Kidney capillary endothelial cell (primary cell): Measurements from ENCODE around the gene PRPF31.
"Not testable (repeated sequence)": the region's sequence is repeated elsewhere in the genome, so short reads cannot be mapped to it uniquely, and the experiment has no call there.

Experiments used
- DNase-seq: peaks from one replicate; pipeline ENCODE4 v3.0.0-alpha.2; 2018; ENCODE audit warnings: low spot score

The PRPF31 gene

DNA sequence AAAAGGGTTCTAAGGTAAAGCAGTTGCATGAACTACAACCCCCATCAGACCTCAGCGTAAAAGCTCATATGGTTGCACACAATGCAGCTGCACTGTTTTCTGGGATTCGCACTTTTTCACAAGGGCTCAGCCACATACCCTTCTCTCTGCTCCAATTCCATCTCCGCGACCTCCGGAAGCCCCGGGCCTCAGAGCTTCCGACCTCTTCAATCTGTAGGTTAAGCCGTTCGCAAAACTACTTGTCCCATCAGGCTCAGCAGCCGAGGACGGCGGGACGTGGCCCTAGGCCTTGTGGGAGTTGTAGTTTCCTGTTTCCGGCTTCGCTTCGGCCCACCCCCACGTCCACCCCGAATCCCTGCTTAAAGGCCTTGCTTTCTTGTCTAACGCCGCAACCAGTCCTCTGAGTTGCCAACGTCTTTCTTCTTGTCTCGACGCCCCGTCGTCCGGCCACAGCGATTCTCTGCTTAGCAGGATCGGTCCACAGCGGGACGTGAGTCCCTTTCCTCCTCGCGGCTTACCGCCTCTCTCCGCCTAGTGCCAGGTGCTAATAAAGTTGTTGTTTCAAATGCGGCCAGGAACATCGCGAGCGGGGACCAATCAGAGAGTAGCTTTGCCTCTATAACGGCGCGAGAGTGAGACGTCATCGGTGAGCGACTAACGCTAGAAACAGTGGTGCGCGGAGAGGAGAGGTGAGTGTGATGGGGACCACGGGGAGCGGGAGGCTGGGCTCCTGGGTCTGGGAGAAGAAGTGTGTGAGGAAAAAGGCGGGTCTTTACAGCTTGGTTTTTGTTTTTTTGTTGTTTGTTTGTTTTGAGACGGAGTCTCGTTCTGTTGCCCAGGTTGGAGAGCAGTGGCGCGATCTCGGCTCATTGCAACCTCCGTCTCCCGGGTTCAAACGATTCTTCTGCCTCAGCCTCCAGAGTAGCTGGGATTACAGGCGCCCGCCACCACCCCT, at the start of gene PRPF31, which contains the start of gene TFPT:
TSS of gene PRPF31 (plus strand) at position 646 of the 955 bp plus-strand sequence. CDS start 2,525 bp downstream, outside the sequence.
TSS of gene TFPT (minus strand) at position 549 of the 955 bp plus-strand sequence. CDS start at position 161, 388 bp downstream.
- peak; percentile 97 for DNase-seq

DNA sequence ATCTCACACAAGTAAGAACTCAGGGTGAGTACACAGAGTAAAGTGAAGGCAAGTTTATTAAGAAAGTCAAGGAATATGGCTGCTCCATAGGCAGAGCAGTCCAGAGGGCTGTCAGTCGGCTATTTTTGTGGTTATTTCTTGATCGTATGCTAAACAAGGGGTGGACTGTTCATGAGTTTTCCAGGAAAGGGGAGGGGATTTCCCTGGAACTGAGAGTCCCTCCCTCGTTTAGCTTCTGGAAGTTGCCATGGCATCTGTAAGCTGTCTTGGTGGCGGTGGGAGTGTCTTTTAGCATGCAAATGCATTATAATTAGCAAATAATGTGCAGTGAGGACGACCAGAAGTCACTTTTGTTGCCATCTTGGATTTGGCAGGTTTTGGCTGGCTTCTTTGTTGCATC, 46.1 kb upstream of the PRPF31 start:
- no peak for DNase-seq

GRCh38 chr19:54073829-54074228, 41.7 kb upstream of the PRPF31 start:
- DNase-seq = no peak

GRCh38 chr19:54074851-54075250, 40.7 kb upstream of the PRPF31 start:
- DNase-seq = no peak

DNA sequence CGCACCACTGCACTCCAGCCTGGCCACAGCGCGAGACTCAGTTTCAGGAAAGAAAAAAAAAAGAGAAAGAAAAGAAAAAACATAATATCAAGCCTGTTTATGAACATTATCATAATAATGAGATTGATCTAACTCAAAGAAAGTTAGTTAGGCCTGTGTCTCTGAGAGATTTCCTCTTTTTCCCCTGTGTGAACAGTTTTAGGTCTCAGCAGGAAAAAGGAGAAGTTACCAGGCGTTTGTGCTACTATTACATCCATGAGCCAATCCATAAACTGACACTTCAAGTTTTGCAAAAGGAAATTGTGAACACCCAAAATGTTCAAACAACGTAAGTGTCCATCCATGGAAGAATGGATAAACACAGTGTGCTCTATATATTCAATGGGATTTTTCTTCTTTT, 38.2 kb upstream of the PRPF31 start:
- DNase-seq = no peak

DNA sequence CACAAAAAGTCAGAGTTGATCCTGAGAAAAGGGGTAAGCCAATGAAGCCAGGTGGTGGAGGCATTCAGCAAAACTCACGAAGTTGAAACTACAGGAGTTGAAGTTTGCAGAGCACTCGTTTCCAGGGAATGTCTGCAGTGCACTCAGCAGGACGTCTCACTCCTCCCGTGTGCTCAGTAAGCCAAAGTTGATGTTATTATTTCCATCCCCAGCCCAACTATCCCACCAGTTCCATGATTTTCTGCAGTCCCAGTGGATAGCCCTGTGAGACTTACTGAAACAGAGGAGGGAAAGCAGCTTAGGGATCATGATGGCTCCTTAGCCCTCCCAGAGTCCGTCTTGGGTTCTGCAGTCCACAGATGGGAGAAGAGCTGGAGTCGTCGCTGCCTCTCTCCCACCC, 34.5 kb upstream of the PRPF31 start, which contains the start of gene TARM1:
TSS of gene TARM1 (minus strand) at position 334 of the 400 bp plus-strand sequence. CDS start at position 309, 25 bp downstream.
- no peak for DNase-seq

DNA sequence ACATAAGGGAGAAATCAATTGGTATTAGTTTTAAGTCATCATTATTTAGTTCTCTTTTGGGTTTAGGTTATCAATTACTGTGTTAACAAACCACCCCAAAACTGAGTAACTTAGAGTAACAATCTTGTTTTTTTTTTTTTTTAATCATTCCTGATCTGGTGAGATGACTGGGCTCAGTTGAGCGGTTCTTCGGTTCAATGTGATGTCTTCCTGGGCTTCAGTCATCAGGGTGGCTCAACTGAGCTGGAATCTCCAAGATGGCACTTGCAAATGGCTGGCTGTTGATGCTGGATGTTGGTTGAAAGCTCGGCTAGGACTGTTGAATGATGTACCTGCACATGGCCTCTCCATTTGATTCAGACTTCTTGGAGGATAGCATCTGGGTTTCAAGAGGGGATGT, 31.1 kb upstream of the PRPF31 start:
- DNase-seq = no peak

GRCh38 chr19:54094426-54095000, 21.0 kb upstream of the PRPF31 start:
- no peak for DNase-seq

GRCh38 chr19:54095136-54095858, 20.3 kb upstream of the PRPF31 start:
- no peak for DNase-seq

GRCh38 chr19:54095859-54096616, 19.5 kb upstream of the PRPF31 start:
- DNase-seq = not testable (repeated sequence)

DNA sequence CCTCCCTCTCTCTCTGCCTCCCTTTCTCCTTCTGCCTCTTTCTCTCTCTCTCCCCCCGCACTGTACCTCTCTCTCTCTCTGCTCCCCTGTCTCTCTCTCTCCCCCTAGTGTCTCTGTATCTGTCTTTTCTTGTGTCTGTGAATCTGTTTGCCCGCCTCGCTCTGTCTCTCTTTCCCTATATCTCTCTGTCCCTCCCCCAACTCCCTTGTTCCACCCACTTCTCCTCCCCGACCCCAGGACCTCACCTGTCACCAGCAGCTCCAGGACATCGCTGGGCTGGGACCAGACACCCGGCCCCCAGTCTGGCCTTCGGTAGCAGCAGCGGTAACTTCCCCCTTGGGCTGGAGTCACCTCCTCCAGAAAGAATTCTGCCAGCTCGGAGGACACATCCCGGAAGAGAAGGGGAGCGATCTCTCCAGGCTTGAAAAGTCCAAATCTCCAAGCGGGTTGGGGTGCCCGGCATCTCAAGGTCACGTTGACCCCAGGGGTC, 18.9 kb upstream of the PRPF31 start:
- DNase-seq = no peak

DNA sequence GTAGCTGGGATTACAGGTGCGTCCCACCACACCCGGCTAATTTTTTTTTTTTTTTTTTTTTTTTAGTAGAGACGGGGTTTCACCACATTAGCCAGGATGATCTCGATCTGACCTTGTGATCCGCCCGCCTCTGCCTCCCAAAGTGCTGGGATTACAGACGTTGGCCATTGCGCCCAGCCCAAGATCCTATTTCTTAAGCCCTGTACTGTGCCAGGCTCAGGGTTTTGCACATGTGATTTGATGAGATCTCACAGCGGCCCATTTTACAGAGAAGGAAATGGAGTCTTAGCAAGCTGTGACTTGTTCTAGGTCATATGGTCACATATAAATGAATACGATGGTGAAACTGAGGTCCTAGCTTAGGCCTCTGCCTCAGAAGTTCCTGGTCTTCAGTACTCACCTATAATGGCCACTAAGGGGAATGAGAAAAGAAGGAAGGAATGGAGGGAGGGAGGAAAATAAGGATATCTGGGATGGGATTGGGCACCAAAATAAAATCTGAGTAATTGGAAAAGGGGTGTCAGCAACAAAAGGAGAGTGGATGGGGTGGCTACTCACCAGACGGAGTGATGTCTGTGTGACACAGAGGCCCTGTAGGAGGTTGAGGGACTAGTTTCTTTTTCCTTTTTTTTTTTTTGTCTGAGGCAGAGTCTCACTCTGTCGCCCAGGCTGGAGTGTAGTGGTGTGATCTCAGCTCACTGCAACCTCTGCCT, 16.2 kb upstream of the PRPF31 start:
- no peak for DNase-seq

GRCh38 chr19:54099903-54100255, 15.7 kb upstream of the PRPF31 start:
- not testable (repeated sequence) for DNase-seq

DNA sequence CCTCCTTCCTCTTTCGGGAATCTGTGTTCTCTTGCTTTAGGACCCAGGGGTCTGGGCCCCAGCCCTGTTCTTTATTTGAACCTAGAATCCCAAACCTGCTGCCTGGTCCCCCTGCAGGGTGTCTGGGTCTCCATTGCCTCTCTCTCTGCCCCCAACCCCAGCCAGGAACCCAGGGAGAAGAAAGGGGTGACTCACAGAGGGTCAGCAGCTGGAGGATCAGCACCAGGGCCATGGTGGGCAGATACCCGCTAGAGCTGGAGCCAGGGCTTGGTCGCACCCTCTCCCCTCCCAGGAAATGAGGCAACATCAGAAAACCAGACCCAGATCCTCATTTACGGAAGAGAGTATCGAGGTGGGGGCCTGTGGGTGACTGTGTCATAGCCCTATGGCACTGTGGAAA, 15.0 kb upstream of the PRPF31 start, which contains the start of gene OSCAR:
TSS of gene OSCAR (minus strand) at position 243 of the 400 bp plus-strand sequence. CDS start at position 232, 11 bp downstream.
- no peak for DNase-seq

DNA sequence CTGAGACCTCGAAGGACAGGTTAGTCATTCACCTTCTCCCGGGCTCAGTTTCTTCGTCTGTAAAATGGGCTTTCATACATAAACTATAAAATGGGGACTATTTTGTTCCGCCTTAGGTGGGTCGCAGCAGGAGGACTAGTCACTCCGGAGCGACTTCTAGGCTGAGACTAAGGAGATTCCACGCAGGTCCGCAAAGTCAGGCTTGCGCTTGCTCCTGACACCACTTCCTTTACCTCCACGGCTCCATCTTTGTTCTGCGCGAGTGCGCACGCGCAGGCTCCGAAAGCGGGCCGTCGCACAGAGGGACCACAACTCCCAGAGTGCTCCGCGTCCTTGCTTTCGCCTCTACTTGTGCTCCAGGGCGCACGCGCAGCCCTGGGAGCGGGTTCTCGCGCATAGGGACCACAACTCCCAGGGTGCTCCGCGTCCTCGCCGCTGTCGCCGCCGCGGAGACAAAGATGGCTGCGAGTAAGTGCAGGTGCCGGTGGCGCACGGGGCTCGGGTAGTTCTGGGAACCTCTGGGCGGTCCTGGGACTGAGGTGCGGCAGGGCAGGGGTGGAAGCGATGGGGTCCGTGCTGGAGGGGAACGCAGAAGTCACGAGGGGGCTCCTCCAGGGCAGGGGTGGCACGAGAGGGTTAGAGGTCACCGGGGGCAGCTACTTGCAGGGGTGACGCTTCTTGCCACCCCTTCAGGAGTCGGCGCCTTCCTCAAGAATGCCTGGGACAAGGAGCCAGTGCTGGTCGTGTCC, 13.0 kb upstream of the PRPF31 start, which contains the start of gene NDUFA3:
TSS of gene NDUFA3 (plus strand) at position 435 of the 749 bp plus-strand sequence. CDS start at position 459, 24 bp downstream.
- peak; percentile 98 for DNase-seq

DNA sequence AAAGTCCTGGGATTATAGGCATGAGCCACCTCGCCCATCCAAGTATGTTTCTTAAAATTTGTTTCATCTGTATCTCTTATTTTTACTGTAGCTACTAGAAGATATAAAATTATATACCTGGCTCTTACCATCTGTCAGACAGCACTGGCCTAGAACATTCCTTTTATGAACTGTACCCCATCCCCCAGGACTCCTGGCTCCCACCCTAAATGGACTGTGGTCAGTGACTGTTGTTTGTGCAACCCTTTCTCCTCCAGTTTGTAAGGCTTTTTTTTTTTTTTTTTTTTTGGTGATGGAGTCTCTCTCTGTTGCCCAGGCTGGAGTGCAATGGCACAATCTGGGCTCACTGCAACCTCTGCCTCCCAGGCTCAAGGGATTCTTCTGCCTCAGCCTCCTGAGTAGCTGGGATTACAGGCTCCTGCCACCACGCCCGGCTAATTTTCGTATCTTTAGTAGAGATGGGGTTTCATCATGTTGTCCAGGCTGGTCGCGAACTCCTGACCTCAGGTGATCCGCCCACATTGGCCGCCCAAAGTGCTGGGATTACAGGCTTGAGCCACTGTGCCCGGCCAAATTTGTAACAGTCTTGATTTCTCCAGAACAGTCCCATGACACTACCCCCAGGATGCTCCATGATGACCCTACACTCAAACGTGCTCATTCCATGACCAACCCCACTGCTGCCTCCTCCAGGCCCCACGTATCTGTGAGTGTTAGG, 10.4 kb upstream of the PRPF31 start:
- DNase-seq = no peak

- no peak for DNase-seq
Observed at GRCh38 chr19:54105796-54106195, 9.8 kb upstream of the PRPF31 start.

DNA sequence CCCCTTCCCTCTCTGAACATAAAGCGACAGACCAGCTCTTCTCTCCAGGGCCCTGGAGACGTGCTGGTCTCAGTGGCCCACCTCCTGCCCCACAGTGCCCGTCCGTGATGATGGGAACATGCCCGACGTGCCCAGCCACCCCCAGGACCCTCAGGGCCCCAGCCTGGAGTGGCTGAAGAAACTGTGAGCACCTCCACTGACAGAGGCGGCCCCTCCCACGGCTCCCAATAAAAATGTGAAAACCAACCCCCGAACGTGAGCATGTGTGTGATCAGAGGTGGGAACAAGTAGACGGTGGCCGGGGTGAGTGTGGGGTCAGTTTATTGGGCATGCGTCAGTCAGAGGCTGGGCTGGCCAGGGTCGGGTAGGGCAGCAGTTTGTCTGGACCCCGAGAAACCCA, 8.8 kb upstream of the PRPF31 start:
- DNase-seq = no peak

DNA sequence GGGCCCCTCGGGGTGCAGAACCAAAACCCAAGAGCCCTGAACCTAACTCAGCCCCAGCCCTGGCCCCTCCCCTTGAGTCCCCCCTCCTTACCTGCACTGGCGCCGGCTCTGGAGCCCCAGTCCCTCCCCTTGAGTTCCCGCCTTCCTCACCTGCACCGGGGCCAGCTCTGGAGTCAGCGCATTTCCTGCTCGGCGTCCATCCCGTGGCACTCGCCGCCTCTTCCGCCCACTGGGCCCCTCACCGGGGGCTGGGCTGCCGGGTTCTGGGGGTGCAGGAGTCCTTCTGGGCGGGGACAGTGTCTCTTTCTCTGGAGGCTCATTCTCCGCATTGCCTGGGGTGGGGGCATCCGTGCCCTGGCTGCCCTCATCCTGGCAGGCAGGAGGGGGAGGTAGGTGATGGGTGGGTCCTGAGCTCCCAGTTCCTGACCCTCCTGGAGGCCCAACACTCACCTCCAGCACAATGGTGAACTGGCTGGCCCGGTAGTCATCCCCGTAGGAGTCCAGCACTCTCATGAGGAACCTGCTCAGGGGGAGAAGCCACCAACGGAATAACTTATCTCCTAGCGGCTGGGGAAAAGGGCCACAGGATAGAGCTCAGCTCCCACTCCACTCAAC, 7.6 kb upstream of the PRPF31 start:
- no peak for DNase-seq
